ENCODE results near the gene SDF2L1.
"Not testable (repeated sequence)": the region's sequence is repeated elsewhere in the genome, so short reads cannot be mapped to it uniquely, and the experiment has no call there.

Gene SDF2L1

GRCh38 chr22:21641417-21641788 is 699 bp upstream of the SDF2L1 start (continued):
- TF ChIP-seq TSHZ2 (CRISPR knock-in tag; IDR thresholded peaks at IDR 0.05) (no peak), ZNF565 (CRISPR knock-in tag; conservative IDR thresholded peaks at IDR 0.05; ENCODE audit: low read depth) (no peak)

- TF ChIP-seq CSRNP3 (CRISPR knock-in tag; IDR thresholded peaks at IDR 0.05) (no peak), PPARA (CRISPR knock-in tag; IDR thresholded peaks at IDR 0.05; ENCODE audit: borderline replicate concordance) (no peak), TCF4 (CRISPR knock-in tag; IDR thresholded peaks at IDR 0.05; ENCODE audit: borderline replicate concordance) (no peak), ARNTL (CRISPR knock-in tag; IDR thresholded peaks at IDR 0.05; ENCODE audit: borderline replicate concordance, low read depth) (no peak), ESRRG (CRISPR knock-in tag; IDR thresholded peaks at IDR 0.05) (no peak)
- ATAC-seq, result peak; percentile 43
Observed at GRCh38 chr22:21642584-21643448, 714 bp downstream of the SDF2L1 start.

- no peak for ATAC-seq
- TF ChIP-seq CREB5 (CRISPR knock-in tag; IDR thresholded peaks at IDR 0.05; ENCODE audit: low read depth), result no peak
- no peak for TF ChIP-seq RARB (CRISPR knock-in tag; IDR thresholded peaks at IDR 0.05)
- TF ChIP-seq ARNTL (CRISPR knock-in tag; IDR thresholded peaks at IDR 0.05; ENCODE audit: borderline replicate concordance, low read depth), result no peak
- TF ChIP-seq ISL1 (CRISPR knock-in tag; IDR thresholded peaks at IDR 0.05), result no peak
- TF ChIP-seq CSDC2 (CRISPR knock-in tag; IDR thresholded peaks at IDR 0.05), result no peak
- no peak for TF ChIP-seq TOX (CRISPR knock-in tag; IDR thresholded peaks at IDR 0.05; ENCODE audit: borderline replicate concordance)
- TF ChIP-seq TSHZ2 (CRISPR knock-in tag; IDR thresholded peaks at IDR 0.05), result no peak
- no peak for TF ChIP-seq ZFP30 (CRISPR knock-in tag; IDR thresholded peaks at IDR 0.05)
- no peak for TF ChIP-seq ZC3H10 (CRISPR knock-in tag; IDR thresholded peaks at IDR 0.05)
- no peak for TF ChIP-seq OSR1 (CRISPR knock-in tag; IDR thresholded peaks at IDR 0.05)
- no peak for TF ChIP-seq PPARA (CRISPR knock-in tag; IDR thresholded peaks at IDR 0.05; ENCODE audit: borderline replicate concordance)
- no peak for TF ChIP-seq ZNF70 (CRISPR knock-in tag; IDR thresholded peaks at IDR 0.05)
- no peak for TF ChIP-seq BACH2 (CRISPR knock-in tag; IDR thresholded peaks at IDR 0.05; ENCODE audit: borderline replicate concordance)
- TF ChIP-seq ZFP3 (CRISPR knock-in tag; IDR thresholded peaks at IDR 0.05), result no peak
- no peak for TF ChIP-seq GLIS3 (CRISPR knock-in tag; IDR thresholded peaks at IDR 0.05)
- TF ChIP-seq ESRRG (CRISPR knock-in tag; IDR thresholded peaks at IDR 0.05), result no peak
- no peak for TF ChIP-seq CSRNP3 (CRISPR knock-in tag; IDR thresholded peaks at IDR 0.05)
Observed at GRCh38 chr22:21643533-21644357, 1.6 kb downstream of the SDF2L1 start.

GRCh38 chr22:21645513-21645912 is 3.4 kb downstream of the SDF2L1 start:
- ATAC-seq, result not testable (repeated sequence)
